Stimulated activated CD8-positive, alpha-beta memory T cell treated with anti-CD3 and anti-CD28 coated beads, Interleukin-12 subunit alpha, Interleukin-12 subunit beta, amount 100 ng/mL, for 24 hours (primary cell): Measurements from ENCODE around the gene PAK3.

ENCODE experiments used
- DNase-seq: peaks from one replicate; pipeline ENCODE4 v3.0.0-alpha.2; 2020; ENCODE audit errors: extremely low read depth

The PAK3 gene

GRCh38 chrX:111131572-111131971, 35.6 kb downstream of the PAK3 start:
- no peak for DNase-seq

DNA sequence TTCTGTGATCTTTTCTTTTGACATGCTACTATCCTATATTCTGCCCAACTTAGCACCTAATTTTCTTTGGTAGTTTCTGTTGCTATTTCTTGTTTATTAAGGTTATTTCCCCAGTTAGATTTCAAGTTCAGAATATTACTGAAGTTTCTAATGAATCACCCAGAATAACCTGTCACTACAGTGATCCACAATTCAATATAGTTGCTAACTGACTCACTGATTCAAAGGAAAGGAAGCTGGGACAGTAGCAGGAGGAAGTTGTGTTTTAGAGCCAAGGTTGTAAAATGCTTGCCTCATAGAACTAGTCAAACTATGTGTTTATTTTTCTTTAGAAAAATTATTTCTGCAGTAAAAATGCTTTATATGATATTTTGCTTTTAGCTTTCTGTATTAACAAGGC, 37.4 kb downstream of the PAK3 start:
- no peak for DNase-seq

DNA sequence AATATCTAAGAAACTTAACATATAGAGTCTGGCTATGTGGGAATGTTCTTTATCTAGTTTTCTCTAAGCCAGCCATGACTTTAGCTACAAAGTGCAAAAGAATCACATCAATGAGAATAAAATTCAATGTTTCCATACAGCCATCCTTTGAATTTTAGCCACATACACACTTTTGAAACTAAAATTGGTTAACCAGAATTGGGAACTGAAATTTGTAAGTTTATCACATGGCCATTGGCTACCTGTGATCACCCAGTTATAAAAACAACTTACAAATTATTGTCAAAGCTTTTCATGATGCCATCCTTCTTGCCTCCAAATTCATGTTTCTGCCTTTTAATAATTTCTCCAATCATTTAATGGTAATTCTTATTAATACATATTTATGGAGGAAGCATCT, 49.9 kb downstream of the PAK3 start:
- no peak for DNase-seq

DNA sequence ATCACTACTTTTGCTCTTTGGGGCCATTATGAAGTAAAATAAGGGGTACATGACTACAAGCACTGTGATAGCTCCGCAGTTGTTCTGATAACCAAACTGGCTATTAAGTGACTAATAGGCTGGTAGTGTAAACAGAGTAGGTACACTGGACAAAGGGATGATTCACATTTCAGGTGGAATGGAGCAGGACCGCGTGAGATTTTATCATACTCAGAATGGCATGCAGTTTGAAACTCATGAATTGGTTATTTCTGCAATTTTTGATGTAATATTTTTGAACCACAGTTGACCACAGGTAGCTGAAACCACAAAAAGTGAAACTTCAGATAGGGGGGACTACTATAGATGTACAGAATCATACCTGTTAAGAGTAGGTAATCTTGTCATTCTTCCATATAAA, 55.8 kb downstream of the PAK3 start:
- DNase-seq: no peak

DNA sequence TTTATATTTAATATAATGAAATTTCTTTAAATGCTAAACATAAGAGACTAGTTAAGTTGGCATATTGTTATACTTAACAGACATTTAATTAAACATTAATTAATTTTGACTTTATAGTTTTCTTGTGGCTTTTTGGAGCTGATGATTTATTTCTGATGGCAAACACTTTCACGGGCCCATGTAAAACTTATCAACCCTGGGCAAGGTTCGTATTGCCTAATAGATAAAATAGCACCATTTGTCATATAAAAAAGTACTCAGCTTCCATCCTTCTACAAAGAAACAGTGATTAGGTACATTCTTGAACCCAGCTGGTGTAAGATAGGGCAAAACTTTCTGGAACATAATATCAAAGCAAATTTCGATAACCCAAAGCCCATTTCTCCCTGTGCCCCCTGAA, 63.2 kb downstream of the PAK3 start:
- no peak for DNase-seq

- DNase-seq: no peak
Measured at GRCh38 chrX:111164728-111165127, 68.7 kb downstream of the PAK3 start.

GRCh38 chrX:111165902-111166301, 69.9 kb downstream of the PAK3 start:
- DNase-seq: no peak

DNA sequence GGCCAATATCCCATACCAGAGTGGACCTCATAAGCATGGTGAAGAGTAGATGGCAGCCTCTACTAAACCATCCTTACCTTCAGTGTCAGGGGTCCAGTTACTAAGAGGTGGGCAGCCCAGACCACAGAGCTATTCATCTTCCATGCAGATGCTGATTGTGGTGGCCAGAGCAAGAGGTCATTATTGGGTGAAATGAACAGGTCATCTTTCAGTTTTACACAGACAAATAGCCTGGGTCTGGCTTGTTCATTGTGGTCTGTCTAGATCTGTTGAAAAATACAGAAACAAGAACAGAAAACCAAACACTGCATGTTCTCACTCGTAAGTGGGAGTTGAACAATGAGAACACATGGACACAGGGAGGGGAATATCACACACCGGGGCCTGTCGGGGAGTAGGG, 71.3 kb downstream of the PAK3 start:
- DNase-seq: no peak

GRCh38 chrX:111168314-111168713, 72.3 kb downstream of the PAK3 start:
- no peak for DNase-seq

DNA sequence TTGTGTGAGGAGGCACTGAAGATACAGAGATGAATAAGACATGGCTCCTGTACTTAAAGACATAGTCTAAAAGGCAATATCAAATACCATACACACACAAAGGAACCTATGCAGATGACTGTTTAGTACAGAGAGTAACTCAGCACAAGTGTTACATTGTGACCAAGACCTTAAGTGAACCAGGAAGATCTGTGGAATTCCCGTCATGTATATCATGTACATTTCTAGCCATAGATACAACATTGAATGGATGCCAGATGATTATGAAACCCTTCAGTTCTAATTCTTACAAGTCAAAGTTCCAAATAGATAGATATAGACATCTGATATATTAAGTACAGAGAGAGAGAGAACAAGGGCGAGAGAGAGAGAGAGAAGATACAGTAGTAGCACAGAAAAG, 73.2 kb downstream of the PAK3 start:
- DNase-seq: no peak

DNA sequence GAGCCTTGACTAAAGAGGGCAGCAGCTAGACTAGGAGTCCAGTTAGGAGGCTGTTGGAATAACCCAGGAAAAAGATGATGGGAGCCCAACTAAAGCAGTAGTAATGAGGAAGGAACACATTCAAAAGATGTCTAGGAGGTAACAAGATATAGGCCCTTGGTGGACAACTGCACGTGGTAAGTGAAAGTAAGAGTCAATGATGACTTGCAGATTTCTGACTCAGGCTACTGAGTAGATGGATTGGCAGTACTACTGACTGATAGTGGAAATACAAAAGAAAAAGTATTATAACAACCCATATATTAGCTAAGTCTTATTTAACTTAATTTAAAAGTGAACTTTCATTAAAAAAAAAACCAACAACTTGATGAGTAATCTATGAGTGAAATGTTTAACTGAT, 74.0 kb downstream of the PAK3 start:
- no peak for DNase-seq

GRCh38 chrX:111180750-111181240, 84.8 kb downstream of the PAK3 start:
- no peak for DNase-seq

GRCh38 chrX:111181951-111182350, 86.0 kb downstream of the PAK3 start:
- no peak for DNase-seq

- DNase-seq: no peak
Measured at GRCh38 chrX:111182997-111183396, 87.0 kb downstream of the PAK3 start.

DNA sequence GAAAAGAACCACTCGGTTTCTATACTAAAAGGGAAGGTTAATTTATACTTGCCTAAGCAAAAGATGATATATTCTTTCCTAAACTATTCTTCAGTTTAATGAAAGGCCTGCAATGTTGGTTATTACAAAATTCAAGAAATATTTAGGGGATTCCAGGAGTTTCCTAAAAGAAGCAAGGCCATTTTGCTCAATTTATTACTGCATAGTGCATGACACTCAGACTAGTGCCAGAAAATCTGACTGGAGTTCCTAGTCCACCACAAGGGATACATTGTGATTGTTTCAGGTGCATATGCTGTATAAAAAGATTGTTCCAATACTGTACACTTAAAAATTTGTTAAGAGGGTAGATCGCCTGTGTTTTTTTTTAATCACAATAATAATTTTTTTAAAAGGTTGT, 95.6 kb downstream of the PAK3 start:
- no peak for DNase-seq

- DNase-seq: no peak
Measured at GRCh38 chrX:111199505-111199904, 103.5 kb downstream of the PAK3 start.

DNA sequence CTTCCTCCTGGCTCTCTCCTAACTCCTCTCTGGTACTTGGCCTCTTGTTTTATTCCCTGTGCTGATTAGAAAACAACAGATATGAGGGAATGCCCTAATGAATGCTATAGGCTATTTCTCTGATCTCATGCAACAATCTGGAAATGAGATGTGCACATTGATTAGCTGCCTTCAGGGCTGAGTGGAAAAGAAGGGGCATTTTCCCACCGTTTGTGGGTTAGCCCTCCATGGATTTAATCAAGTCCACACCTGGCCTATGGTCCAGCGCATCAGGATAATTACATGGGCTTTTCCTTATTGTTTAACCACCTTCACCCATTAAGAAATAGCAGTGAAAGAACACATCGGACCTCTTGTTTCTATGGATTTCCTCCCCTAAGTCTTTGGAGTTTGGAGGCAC, 104.3 kb downstream of the PAK3 start:
- DNase-seq: no peak

GRCh38 chrX:111207851-111208250, 111.9 kb downstream of the PAK3 start:
- no peak for DNase-seq

DNA sequence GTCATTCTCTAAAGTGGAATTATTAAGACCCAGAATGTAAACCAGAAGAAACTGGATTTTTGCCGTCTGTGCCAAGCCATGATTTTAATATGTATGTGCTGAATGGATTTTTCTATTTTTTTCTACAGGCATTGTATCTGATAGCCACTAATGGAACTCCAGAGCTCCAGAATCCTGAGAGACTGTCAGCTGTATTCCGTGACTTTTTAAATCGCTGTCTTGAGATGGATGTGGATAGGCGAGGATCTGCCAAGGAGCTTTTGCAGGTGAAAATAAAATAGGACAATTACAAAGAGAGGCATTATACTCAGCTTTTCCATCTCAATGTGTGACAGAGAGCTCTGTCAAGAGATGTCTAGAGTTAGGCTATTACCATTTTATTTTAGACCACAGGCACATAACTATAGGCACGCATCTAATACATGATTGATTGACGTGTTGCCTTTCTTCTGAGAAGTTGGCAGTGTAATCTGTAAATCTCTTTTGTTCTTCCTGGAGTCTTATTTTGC, 120.4 kb downstream of the PAK3 start:
- no peak for DNase-seq

GRCh38 chrX:111244235-111244750, 148.3 kb downstream of the PAK3 start:
- DNase-seq: no peak

GRCh38 chrX:111254896-111255693, 159.1 kb downstream of the PAK3 start:
- DNase-seq: no peak

GRCh38 chrX:111257733-111258132, 161.7 kb downstream of the PAK3 start:
- no peak for DNase-seq

GRCh38 chrX:111259559-111259958, 163.6 kb downstream of the PAK3 start:
- no peak for DNase-seq

- no peak for DNase-seq
Measured at GRCh38 chrX:111260451-111260850, 164.5 kb downstream of the PAK3 start.
